HepG2 (cell line): ENCODE measurements around the gene IL11RA. TPM values are rescaled to one million over a fixed set of nuclear protein-coding genes. Genes with fewer than 3 reads are reported as not detected.
A peak's percentile ranks its signal among the peaks of the same experiment; 100 is the strongest.

Experiments
- ATAC-seq: fragments of 200-7000 bp; cut with Tn5 transposase; 3 replicates; pipeline ENCODE4 v1.9.1; 2020; ENCODE audit warnings: mild to moderate bottlenecking, moderate library complexity
- BruUV-seq: library from RNA; stranded (reverse); fragments of 400-500 nt; replicated peaks from 2 replicates; lab custom pipeline; 2021; lab: Mats Ljungman, UMichigan
- CTCF ChIA-PET: fragments of 300-600 bp; formaldehyde crosslinking; extraction: SDS; loops from one replicate; lab custom pipeline; 2021; ENCODE audit warnings: low total read pairs, inconsistent platforms, low intra/inter-chr PET ratio; lab: Yijun Ruan, JAX
- POLR2A ChIA-PET: fragments of 350-600 bp; sonication (Branson Sonifier 250); formaldehyde crosslinking; loops from one replicate; lab custom pipeline; 2020; ENCODE audit warnings: antibody characterized with exemption, inconsistent platforms; lab: Yijun Ruan, JAX
- DNase-seq: peaks from one replicate; pipeline ENCODE4 v3.0.0-alpha.2; 2015; ENCODE audit warnings: low spot score
- FAIRE-seq: peaks from 3 replicates; lab custom pipeline; 2011; peaks lifted over from hg19 to GRCh38; lab: Jason Lieb, UNC
- H2AFZ ChIP-seq: one replicate; pipeline ENCODE4 v1.6.1; 2011; ENCODE audit warnings: low read length, inconsistent platforms
- H3K27ac ChIP-seq: fragments of 300-600 bp; 3 replicates; pipeline ENCODE4 v1.8.0; 2011; ENCODE audit warnings: mixed run types, mild to moderate bottlenecking, mixed read lengths, low read length, inconsistent platforms; ENCODE audit not compliant: insufficient read depth; ENCODE audit errors: extremely low read length
- H3K27me3 ChIP-seq, 2 experiments: fragments of 200-600 bp in 1 of 2; 2 replicates in 1 of 2; 3 replicates in 1 of 2; pipeline versions ENCODE4 v1.6.0 to v1.8.0; 2011; ENCODE audit warnings: low read length in 2 of 2, mild to moderate bottlenecking in 2 of 2, moderate library complexity in 2 of 2, inconsistent platforms in 1 of 2; ENCODE audit not compliant: insufficient read depth in 2 of 2, control insufficient read depth in 1 of 2
- H3K36me3 ChIP-seq, 2 experiments: fragments of 200-600 bp in 1 of 2; replicated peaks in 1 of 2; 2 replicates in 1 of 2; 3 replicates in 1 of 2; pipeline versions ENCODE4 v1.5.1 to v1.8.0; 2011; ENCODE audit warnings: low read length in 2 of 2, inconsistent platforms in 1 of 2; ENCODE audit not compliant: insufficient read depth in 2 of 2, control insufficient read depth in 1 of 2
- H3K4me1 ChIP-seq: 2 replicates; pipeline ENCODE4 v1.5.1; 2012; ENCODE audit warnings: low read length, inconsistent platforms; ENCODE audit not compliant: insufficient read depth
- H3K4me2 ChIP-seq: 2 replicates; pipeline ENCODE4 v1.6.0; 2011; ENCODE audit warnings: low read depth, low read length, inconsistent platforms
- H3K4me3 ChIP-seq, 3 experiments: fragments of 200-600 bp in 1 of 3; sonication (generic), shearing (Covaris generic) in 1 of 3; replicated peaks in 1 of 3; 2 replicates each; pipeline ENCODE4 v1.5.1; 2011 to 2016; ENCODE audit warnings: low read length in 3 of 3, inconsistent platforms in 2 of 3, low read depth in 2 of 3, mild to moderate bottlenecking in 2 of 3, control low read depth in 1 of 3, mixed read lengths in 1 of 3; ENCODE audit not compliant: insufficient read depth in 1 of 3
- H3K79me2 ChIP-seq: one replicate; pipeline ENCODE4 v1.6.1; 2011; ENCODE audit warnings: low read length, inconsistent platforms; ENCODE audit not compliant: insufficient read depth
- H3K9ac ChIP-seq: 2 replicates; pipeline ENCODE4 v1.6.0; 2011; ENCODE audit warnings: mild to moderate bottlenecking, low read depth, low read length, inconsistent platforms; ENCODE audit not compliant: insufficient read depth
- H3K9me3 ChIP-seq: 2 replicates; pipeline ENCODE4 v1.5.1; 2012; ENCODE audit warnings: mild to moderate bottlenecking, low read length
- H4K20me1 ChIP-seq: 2 replicates; pipeline ENCODE4 v1.6.0; 2011; ENCODE audit warnings: inconsistent platforms, mild to moderate bottlenecking, low read length, moderate library complexity; ENCODE audit not compliant: insufficient read depth
- FOXA3 ChIP-seq: IDR thresholded peaks from 2 replicates; pipeline ENCODE4 v1.6.1; 2016; ENCODE audit warnings: missing genetic modification reagents, missing compliant biosample characterization
- GATAD2A ChIP-seq: IDR thresholded peaks from 2 replicates; pipeline ENCODE4 v1.6.1; 2016
- HDAC2 ChIP-seq: sonication (generic); formaldehyde crosslinking; IDR thresholded peaks from 2 replicates; pipeline ENCODE4 v1.4.0; 2020; ENCODE audit warnings: missing genetic modification reagents
- KDM2A ChIP-seq: sonication (generic); formaldehyde crosslinking; IDR thresholded peaks from 2 replicates; pipeline ENCODE4 v1.4.0; 2020; ENCODE audit warnings: low read depth, missing genetic modification reagents, borderline replicate concordance
- KLF16 ChIP-seq, 2 experiments: sonication (generic) in 1 of 2; formaldehyde crosslinking in 1 of 2; IDR thresholded peaks; 2 replicates each; pipeline versions ENCODE4 v1.6.1 to v1.8.0; 2016 to 2023; ENCODE audit warnings: missing genetic modification reagents in 2 of 2, missing compliant biosample characterization in 1 of 2
- MAZ ChIP-seq, 2 experiments: sonication (generic) in 1 of 2; formaldehyde crosslinking in 1 of 2; IDR thresholded peaks; 2 replicates each; pipeline versions ENCODE4 v1.5.0 to v1.6.1; 2012 to 2020; ENCODE audit warnings: low read depth in 2 of 2, mild to moderate bottlenecking in 2 of 2, borderline replicate concordance in 1 of 2, improper control_type of control experiment in 1 of 2, low read length in 1 of 2, missing genetic modification reagents in 1 of 2, moderate library complexity in 1 of 2
- PATZ1 ChIP-seq: sonication (generic); formaldehyde crosslinking; IDR thresholded peaks from 2 replicates; pipeline ENCODE4 v1.4.0; 2020; ENCODE audit warnings: missing genetic modification reagents
- PHF21A ChIP-seq: sonication (generic); formaldehyde crosslinking; IDR thresholded peaks from 2 replicates; pipeline ENCODE4 v1.5.0; 2020; ENCODE audit warnings: mild to moderate bottlenecking, missing genetic modification reagents
- SALL1 ChIP-seq: sonication (generic); formaldehyde crosslinking; IDR thresholded peaks from 2 replicates; pipeline ENCODE4 v1.8.0; 2022; ENCODE audit warnings: mild to moderate bottlenecking, missing genetic modification reagents
- SMC3 ChIP-seq: IDR thresholded peaks from 2 replicates; pipeline ENCODE4 v1.6.1; 2011; ENCODE audit warnings: low read length, improper control_type of control experiment
- SOX6 ChIP-seq, 2 experiments: fragments of 450-650 bp in 1 of 2; sonication (generic) in 1 of 2; formaldehyde crosslinking in 1 of 2; IDR thresholded peaks; 2 replicates each; pipeline versions ENCODE4 v1.4.0 to v1.6.1; 2017 to 2020; ENCODE audit warnings: antibody characterized with exemption in 1 of 2, mild to moderate bottlenecking in 1 of 2, missing genetic modification reagents in 1 of 2
- SPEN ChIP-seq: sonication (generic); formaldehyde crosslinking; IDR thresholded peaks from 2 replicates; pipeline ENCODE4 v1.5.1; 2020; ENCODE audit warnings: low read depth, mild to moderate bottlenecking, missing genetic modification reagents
- XRCC5 ChIP-seq: fragments of 200-400 bp; formaldehyde crosslinking; optimal IDR thresholded peaks from 2 replicates; pipeline ENCODE3; 2017; ENCODE audit warnings: mild to moderate bottlenecking, low read length
- ZNF160 ChIP-seq: sonication (generic); formaldehyde crosslinking; IDR thresholded peaks from 2 replicates; pipeline ENCODE4 v1.8.0; 2022; ENCODE audit warnings: mild to moderate bottlenecking, inconsistent platforms, missing genetic modification reagents
- ZNF224 ChIP-seq: sonication (generic); formaldehyde crosslinking; IDR thresholded peaks from 2 replicates; pipeline ENCODE4 v1.5.0; 2020; ENCODE audit warnings: mild to moderate bottlenecking, missing genetic modification reagents
- ZNF276 ChIP-seq: sonication (generic); formaldehyde crosslinking; IDR thresholded peaks from 2 replicates; pipeline ENCODE4 v1.4.0; 2020; ENCODE audit warnings: mild to moderate bottlenecking, low read depth, missing genetic modification reagents
- ZNF350 ChIP-seq: sonication (generic); formaldehyde crosslinking; IDR thresholded peaks from 2 replicates; pipeline ENCODE4 v1.4.0; 2020; ENCODE audit warnings: mild to moderate bottlenecking, low read depth, missing genetic modification reagents, borderline replicate concordance
- WGBS: methylation state at CpG from one replicate; pipeline ENCODE4 v1.1.6; 2017; ENCODE audit warnings: low lambda C conversion rate; 5-methylcytosine and 5-hydroxymethylcytosine counted together
- in situ Hi-C: cut with HindIII; loops from 2 replicates; pipeline ENCODE4 v1.10.0; 2017; ENCODE audit warnings: low pct_unique_long_range_greater_than_20kb; ENCODE audit not compliant: extremely low pct_ligation_motif_present
- intact Hi-C: fragments of 100-400 bp; cut with micrococcal nuclease; formaldehyde crosslinking; loops from one replicate; pipeline ENCODE4 v1.10.0; 2022; ENCODE audit not compliant: unreplicated experiment
- polyA plus RNA-seq, 8 experiments: library from polyadenylated mRNA; depleted of rRNA in 3 of 8; stranded (reverse) in 7 of 8; unstranded in 1 of 8; fragments of >200 nt; fragmentation: Illumina TruSeq in 4 of 8; extraction: Trizol in 4 of 8; gene quantifications; 2 replicates each; pipeline versions ENCODE4 v1.2.1 to v1.2.3, GENCODE V29; 2011 to 2016; ENCODE audit warnings: low read depth in 4 of 8, missing spikeins in 1 of 8, mixed read lengths in 1 of 8; ENCODE audit not compliant: insufficient read depth in 1 of 8
- total RNA-seq, 5 experiments: library from RNA; depleted of rRNA; stranded (reverse); fragments of >200 nt; fragmentation: Illumina TruSeq; extraction: Trizol; gene quantifications; 2 replicates each; pipeline ENCODE4 v1.2.3, GENCODE V29; 2016; ENCODE audit warnings: low read depth in 1 of 5

IL11RA gene
- total and polyA plus RNA-seq, 2 of the 13 experiments (the other 11 are each of a cell fraction or from before 2014, with no cell fraction given): 2.0 to 4.2 TPM

- no peak overlapping the region for H3K27ac ChIP-seq
- no peaks in the 10 kb centered on the region for H3K79me2 ChIP-seq
- FAIRE-seq (peak; percentile 89), DNase-seq (peak; percentile 47), ATAC-seq (peak; percentile 94)
- H3K9me3 ChIP-seq: no peaks in the 10 kb centered on the region
- intact Hi-C loops (loop anchor here (1.0 kb wide), 1 partner anchor 27 kb away; no protein-coding TSS in a partner anchor), in situ Hi-C loops (no loop called here)
- H3K27me3 ChIP-seq: peaks cover 5 to 18% of the 10 kb centered on the region in 2 experiments; a peak in 4 of 5 replicates
- no TSS peak for BruUV-seq
- H3K4me3 ChIP-seq: peak overlapping the region; percentile 52 to 72 (median 58)
- no peak overlapping the region; the same call in 1 of the 2 replicates for H3K9ac ChIP-seq
- ChIA-PET POLR2A (interaction anchor here (0.7 to 1.8 kb wide), 3 partner anchors 26 to 56 kb away, joined by 3 to 6 read pairs (median 3); partner anchors contain the start of gene GALT), CTCF (interaction anchor here (1.1 to 4.9 kb wide), 4 partner anchors 26 to 98 kb away, joined by 3 to 178 read pairs (median 13); partner anchors contain the start of gene GALT)
- H3K4me1 ChIP-seq: peaks cover 10% of the 10 kb centered on the region; the same call in 1 of the 2 replicates
- peak overlapping the region; percentile 70 for H2AFZ ChIP-seq
- no peaks in the 10 kb centered on the region for H3K36me3 ChIP-seq
- WGBS: 4% methylated on average over 21 of the region's 30 CpGs
- H4K20me1 ChIP-seq: no peaks in the 10 kb centered on the region
- peak overlapping the region; percentile 98 for H3K4me2 ChIP-seq
- no peak for TF ChIP-seq FOXA3 (CRISPR knock-in tag)
- 0 out of 2 replicates have a peak, but pooled peaks have one; percentile 34 for TF ChIP-seq ZNF224 (CRISPR knock-in tag)
- TF ChIP-seq XRCC5: peak; percentile 56
- 0 out of 2 replicates have a peak, but pooled peaks have one; percentile 40 for TF ChIP-seq ZNF160 (CRISPR knock-in tag)
- peak; percentile 87 for TF ChIP-seq SMC3
- 0 out of 2 replicates have a peak, but pooled peaks have one; percentile 27 for TF ChIP-seq PHF21A (CRISPR knock-in tag)
- TF ChIP-seq MAZ (IDR thresholded peaks at IDR 0.05; ENCODE audit: borderline replicate concordance, low read depth, low read length): 0 out of 2 replicates have a peak, but pooled peaks have one; percentile 43
- TF ChIP-seq MAZ (CRISPR knock-in tag; IDR thresholded peaks at IDR 0.05; ENCODE audit: low read depth): no peak
- TF ChIP-seq KDM2A (CRISPR knock-in tag): peak; percentile 72
- TF ChIP-seq SPEN (CRISPR knock-in tag): peak; percentile 24; the same call in 1 of the 2 replicates
- peak; percentile 46; the same call in 1 of the 2 replicates for TF ChIP-seq SALL1 (CRISPR knock-in tag)
- TF ChIP-seq ZNF350 (CRISPR knock-in tag): 0 out of 2 replicates have a peak, but pooled peaks have one; percentile 8
- no peak for TF ChIP-seq SOX6 (IDR thresholded peaks at IDR 0.05)
- 0 out of 2 replicates have a peak, but pooled peaks have one; percentile 26 for TF ChIP-seq SOX6 (CRISPR knock-in tag; IDR thresholded peaks at IDR 0.05)
- peak; percentile 44 for TF ChIP-seq GATAD2A (CRISPR knock-in tag)
- TF ChIP-seq ZNF276: 0 out of 2 replicates have a peak, but pooled peaks have one; percentile 30
- TF ChIP-seq PATZ1 (CRISPR knock-in tag): peak; percentile 59
- 0 out of 2 replicates have a peak, but pooled peaks have one; percentile 22 for TF ChIP-seq HDAC2 (CRISPR knock-in tag)
- peak in 1 of 2 experiments; percentile 47; a peak in 1 of 4 replicates for TF ChIP-seq KLF16 (CRISPR knock-in tag; IDR thresholded peaks at IDR 0.05)
These were observed 50.1 kb downstream of the IL11RA start for GRCh38 chr9:34701769-34702736.
